Superior temporal gyrus (tissue), 1 donor: ENCODE data around the gene SYVN1.
"Not testable (repeated sequence)": the region's sequence is repeated elsewhere in the genome, so short reads cannot be mapped to it uniquely, and the experiment has no call there.

Experiments used
- DNase-seq: peaks from one replicate; pipeline ENCODE4 v3.0.0-alpha.2; 2016; ENCODE audit errors: extremely low spot score

The SYVN1 gene

DNA sequence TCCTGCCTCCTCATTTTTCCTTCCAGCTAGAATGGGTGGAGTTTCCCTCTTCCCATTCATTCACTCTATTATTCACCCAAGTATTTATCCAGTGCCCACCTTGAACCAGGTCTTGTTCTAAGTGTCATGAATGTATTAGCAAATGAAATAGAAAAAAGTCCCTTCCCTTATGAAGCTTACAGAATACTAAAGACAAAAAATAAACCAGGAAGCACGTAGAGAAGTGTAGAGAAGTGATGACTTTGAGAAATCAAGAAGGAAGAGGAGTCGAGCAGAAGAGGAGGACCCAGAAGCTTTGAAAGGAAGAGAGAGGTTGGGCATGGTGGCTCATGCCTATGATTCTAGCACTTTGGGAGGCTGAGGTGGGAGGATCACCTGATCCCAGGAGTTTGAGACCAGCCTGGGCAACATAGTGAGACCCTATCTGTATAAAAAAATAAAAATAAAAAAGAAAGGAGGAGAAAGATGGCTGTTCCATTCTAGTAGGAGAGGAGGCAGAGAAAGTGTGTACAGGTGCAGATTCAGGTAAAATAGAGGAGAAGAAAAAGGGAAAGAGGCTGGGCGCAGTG is 17.1 kb upstream of the SYVN1 start:
- DNase-seq = no peak

- DNase-seq = peak; percentile 16
Measured at GRCh38 chr11:65150509-65151299, 16.4 kb upstream of the SYVN1 start.

DNA sequence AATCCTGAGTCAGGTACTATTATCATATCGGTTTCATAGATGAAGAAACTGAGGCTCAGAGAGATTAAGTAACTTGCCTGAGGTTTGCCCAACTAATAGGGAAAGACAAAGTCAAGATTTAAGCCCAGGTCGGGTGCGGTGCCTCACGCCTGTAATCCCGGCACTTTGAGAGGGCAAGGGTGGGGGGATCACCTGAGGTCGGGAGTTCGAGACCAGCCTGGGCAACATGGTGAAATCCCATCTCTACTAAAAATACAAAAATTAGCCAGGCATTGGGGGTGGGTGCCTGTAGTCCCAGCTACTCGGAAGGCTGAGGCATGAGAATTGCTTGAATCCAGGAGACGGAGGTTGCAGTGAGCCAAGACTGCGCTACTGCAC is 15.8 kb upstream of the SYVN1 start:
- DNase-seq = not testable (repeated sequence)

DNA sequence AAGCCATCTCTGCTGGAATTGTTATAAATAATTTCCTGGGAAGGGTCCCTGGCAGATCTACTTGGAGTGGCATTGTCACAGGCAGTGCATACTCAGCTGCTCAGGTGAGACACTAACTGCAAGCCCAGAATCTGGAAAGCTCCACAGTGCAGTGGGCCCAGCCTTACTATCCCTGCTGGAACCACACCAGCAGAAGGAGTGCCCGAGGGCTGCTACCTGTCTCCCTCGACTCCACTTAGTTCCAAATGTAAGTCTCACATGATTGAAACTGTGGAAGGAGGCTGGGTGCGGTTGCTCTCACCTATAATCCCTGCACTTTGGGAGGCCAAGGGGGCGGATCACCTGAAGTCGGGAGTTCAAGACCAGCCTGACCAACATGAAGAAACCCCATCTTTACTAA is 14.3 kb upstream of the SYVN1 start:
- DNase-seq = no peak

DNA sequence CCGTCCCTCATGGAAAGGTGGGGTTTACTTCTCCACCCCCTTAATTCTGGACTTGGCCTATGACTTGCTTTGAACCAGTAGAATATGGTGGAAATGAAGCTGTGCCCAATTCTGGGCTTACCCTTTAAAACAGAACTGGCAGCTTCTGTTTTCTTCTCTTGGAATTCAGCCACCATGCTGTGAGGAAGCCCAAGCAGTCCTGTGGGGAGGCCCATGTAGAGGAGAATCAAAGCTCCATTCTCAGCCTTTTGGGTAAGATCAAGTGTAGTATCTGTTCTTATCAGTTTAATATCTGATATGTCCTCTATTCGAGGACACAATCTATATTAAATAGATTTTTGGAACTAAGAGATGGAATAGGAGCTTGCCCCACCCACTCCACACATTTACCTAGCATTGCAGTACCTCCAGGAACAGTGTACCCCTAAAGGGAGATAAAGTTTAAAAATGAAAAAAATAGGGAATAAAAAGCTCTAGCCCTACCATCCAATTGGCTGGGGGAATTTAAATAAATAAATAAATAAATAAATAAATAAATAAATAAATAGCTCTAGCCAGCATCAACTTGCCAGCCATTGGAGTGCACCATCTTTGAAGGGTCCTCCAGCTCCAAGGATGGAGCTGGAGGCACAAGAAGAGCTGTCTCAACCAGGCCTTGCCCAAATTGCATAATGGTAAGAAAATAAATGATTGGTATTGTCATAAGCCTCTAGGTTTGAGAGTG is 13.2 kb upstream of the SYVN1 start:
- DNase-seq = no peak

GRCh38 chr11:65141896-65142494 is 7.7 kb upstream of the SYVN1 start:
- no peak for DNase-seq

GRCh38 chr11:65136515-65137096 is 2.3 kb upstream of the SYVN1 start:
- no peak for DNase-seq

DNA sequence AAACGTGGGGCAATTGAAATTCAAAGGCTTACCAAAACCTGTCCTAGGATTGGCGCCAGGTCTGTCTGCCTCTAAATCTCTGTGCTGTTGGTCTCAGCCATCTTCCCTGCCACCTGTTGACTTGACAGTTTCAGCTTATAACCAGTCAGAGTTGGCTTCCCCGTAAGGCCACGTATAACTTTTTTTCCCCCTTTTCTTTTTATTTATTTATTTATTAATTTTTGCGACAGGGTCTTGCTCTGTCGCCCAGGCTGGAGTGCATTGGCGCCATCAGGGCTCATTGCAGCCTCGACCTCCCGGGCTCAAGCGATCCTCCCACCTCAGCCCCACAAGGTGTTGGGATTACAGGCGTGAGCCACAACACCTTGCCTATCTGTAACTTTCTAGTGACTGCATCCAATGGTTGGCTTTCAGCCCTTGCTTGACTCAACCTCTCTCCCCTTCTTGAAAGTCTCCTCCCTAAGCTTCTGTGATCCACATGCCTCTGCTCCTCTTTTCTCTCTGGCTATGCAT is 1.4 kb upstream of the SYVN1 start:
- no peak for DNase-seq

GRCh38 chr11:65134952-65135632 is 773 bp upstream of the SYVN1 start:
- peak; percentile 94 for DNase-seq

DNA sequence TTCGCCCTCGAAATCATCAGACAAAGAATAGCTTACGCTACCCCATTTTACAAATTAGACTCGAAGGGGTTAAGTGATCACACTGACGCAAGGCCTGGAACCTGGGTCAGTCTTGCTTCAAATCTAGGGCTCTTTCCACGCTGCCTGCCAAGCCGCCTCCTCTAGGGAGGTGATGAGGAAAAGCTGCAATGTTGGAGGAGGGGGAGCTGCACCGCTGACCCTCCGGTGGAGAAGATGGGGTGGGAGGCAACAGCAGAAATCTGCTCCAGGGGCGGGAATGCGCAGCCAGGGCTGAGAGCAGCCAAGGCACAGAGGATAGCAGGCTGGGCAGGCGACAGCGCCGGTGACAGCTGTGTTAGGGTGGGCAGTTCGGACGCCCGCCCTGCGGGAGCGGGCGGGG is 595 bp downstream of the SYVN1 start:
- no peak for DNase-seq

DNA sequence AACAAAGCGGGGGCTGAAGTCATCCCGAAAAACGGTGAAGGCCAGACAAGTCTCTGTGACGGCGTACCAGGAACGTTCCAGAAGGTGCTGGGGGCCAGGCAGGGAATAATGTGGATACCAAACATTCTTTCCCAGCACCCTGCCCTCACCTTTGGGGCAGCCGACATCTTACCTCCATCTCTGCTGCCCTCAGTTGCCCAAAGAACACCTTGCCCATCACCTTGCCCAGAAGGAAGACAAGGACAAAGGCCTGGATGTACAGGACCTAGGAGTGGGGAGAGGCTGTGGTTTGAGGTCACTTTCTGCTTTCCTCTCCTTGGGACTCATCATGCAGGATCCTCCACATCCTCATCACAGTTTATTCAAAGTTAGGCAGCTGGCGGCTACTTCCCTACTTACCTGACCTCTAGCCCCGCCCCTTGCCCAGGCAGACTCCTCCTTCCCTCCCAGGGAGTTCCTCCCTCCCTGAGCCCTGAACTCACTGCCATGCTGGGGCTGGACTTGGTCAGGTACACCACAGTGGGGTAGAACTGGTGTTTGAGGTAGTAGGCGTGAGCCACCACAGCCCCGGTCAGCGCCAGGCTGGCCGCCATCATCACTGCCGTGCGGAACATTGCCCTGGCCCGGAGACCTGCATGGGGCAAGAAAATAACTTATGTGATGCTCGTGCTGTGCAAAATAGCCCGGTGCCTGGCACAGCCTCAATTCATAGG is 1.2 kb downstream of the SYVN1 start:
- DNase-seq = no peak

GRCh38 chr11:65132238-65132987 is 1.9 kb downstream of the SYVN1 start:
- DNase-seq = no peak

- DNase-seq = no peak
Measured at GRCh38 chr11:65131895-65132237, 2.5 kb downstream of the SYVN1 start.

GRCh38 chr11:65131417-65131776 is 2.9 kb downstream of the SYVN1 start:
- no peak for DNase-seq

- DNase-seq = no peak
Measured at GRCh38 chr11:65130631-65131416, 3.5 kb downstream of the SYVN1 start.

DNA sequence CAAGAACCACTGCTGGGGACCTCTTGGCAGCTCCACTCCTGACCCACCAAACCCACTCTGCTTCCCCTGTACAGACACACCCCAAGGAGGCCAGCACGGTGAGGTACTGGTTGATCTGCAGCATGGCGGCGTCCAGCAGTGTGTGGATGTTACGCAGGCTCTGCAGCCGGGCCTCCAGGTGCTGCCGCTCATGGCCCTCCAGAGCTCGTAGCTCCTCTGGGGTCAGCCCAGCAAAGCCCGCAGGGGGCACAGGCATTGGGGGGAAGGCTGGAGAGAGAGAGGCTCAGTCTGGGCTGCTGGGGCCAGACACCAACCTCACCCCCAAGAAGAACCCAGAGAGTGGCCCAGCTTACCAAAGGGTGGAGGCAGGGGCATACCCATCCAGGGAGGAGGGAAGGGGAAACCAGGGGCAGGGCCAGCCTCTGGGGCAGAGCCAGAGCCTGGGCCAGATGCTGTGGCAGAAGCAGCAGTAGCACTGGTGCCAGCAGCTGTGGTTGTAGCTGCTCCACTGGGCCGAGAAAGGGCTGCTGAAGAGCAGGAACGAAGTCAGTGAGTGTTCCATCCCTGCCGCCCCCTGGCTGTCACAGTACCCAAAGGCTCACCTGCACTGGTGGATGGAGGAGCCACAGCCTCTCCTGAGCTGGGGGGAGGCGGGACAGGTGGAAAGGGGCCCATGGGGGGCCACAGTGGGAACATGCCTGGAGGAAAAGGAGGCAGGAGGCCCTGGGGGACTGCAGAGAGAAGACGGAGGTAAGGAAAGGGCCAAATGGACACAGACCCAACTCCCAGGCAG is 4.5 kb downstream of the SYVN1 start:
- no peak for DNase-seq

- DNase-seq = no peak
Measured at GRCh38 chr11:65128182-65129145, 5.9 kb downstream of the SYVN1 start.
